Upper lobe of left lung (tissue), 6 donors: ENCODE results near the gene RBM20. TPM values are rescaled to one million over a fixed set of nuclear protein-coding genes. Genes with fewer than 3 reads are reported as not detected.

Source experiments
- ATAC-seq, 2 donors: fragments of 200-7000 bp; cut with Tn5 transposase; one replicate each; pipeline ENCODE4 v1.9.1; 2022; ENCODE audit warnings: mild to moderate bottlenecking in 2 of 2, moderate library complexity in 2 of 2; ENCODE audit not compliant: low FRiP score in 2 of 2
- DNase-seq, 2 donors: peaks; one replicate each; pipeline ENCODE4 v3.0.0-alpha.2; 2019 to 2020
- H3K27ac ChIP-seq, 4 donors: fragments of 200-600 bp; sonication (generic); one replicate each; pipeline ENCODE4 v1.5.1; 2016 to 2019
- H3K27me3 ChIP-seq, 4 donors: fragments of 200-600 bp; sonication (generic); one replicate each; pipeline ENCODE4 v1.5.1; 2017 to 2019
- H3K36me3 ChIP-seq, 4 donors: fragments of 200-600 bp; sonication (generic); one replicate each; pipeline ENCODE4 v1.5.1; 2016 to 2019
- H3K4me1 ChIP-seq, 4 donors: fragments of 200-600 bp; sonication (generic); one replicate each; pipeline ENCODE4 v1.5.1; 2018 to 2019
- H3K4me3 ChIP-seq, 4 donors: fragments of 200-600 bp; sonication (generic); one replicate each; pipeline ENCODE4 v1.5.1; 2017 to 2019; ENCODE audit warnings: mild to moderate bottlenecking in 2 of 4, moderate library complexity in 1 of 4
- H3K9me3 ChIP-seq, 4 donors: fragments of 200-600 bp; sonication (generic); one replicate each; pipeline ENCODE4 v1.5.1; 2018 to 2019
- CTCF ChIP-seq, 6 experiments: fragments of 450-650 bp in 4 of 6; fragments of 200-600 bp in 2 of 6; sonication (generic) in 2 of 6; IDR thresholded peaks; one replicate each; pipeline ENCODE4 v1.5.1; 2016 to 2019; ENCODE audit warnings: antibody characterized with exemption in 6 of 6
- EP300 ChIP-seq, 4 donors: sonication (generic); formaldehyde crosslinking; IDR thresholded peaks; one replicate each; pipeline ENCODE4 v1.5.1; 2017; ENCODE audit warnings: antibody characterized with exemption in 4 of 4, control low read depth in 2 of 4
- POLR2A ChIP-seq, 4 donors: fragments of 450-650 bp; IDR thresholded peaks; one replicate each; pipeline ENCODE4 v1.5.1; 2016 to 2017; ENCODE audit warnings: antibody characterized with exemption in 4 of 4, mild to moderate bottlenecking in 2 of 4
- POLR2AphosphoS5 ChIP-seq, 2 donors: sonication (generic); formaldehyde crosslinking; IDR thresholded peaks; one replicate each; pipeline ENCODE4 v1.5.1; 2017; ENCODE audit warnings: antibody characterized with exemption in 2 of 2
- WGBS, 2 donors: methylation state at CpG; one replicate each; pipeline ENCODE4 v1.1.5; 2017 to 2018; 5-methylcytosine and 5-hydroxymethylcytosine counted together
- total RNA-seq, 6 donors: library from RNA; depleted of rRNA in 4 of 6; stranded (reverse); fragments of >200 nt in 4 of 6; gene quantifications; one replicate each; pipeline versions ENCODE4 v1.1.0 to v1.2.1, GENCODE V29; 2016 to 2021
- donor health status: DM: no; HTN: no; CAD: no; lungs with moderate emphysema.
- donor health status: DM: no; HTN: yes; CAD: no; lungs with severe emphysema.

Gene RBM20
- total RNA-seq, 6 donors from 2014 or later, result 0.11 to 7.5 (median 1.5) TPM

GRCh38 chr10:110847374-110847773 is 203.2 kb downstream of the RBM20 start:
- ATAC-seq (no peak), DNase-seq (no peak)
- TF ChIP-seq POLR2AphosphoS5 (IDR thresholded peaks at IDR 0.05), result no peak
- no peak for TF ChIP-seq CTCF (IDR thresholded peaks at IDR 0.05)
- TF ChIP-seq EP300 (IDR thresholded peaks at IDR 0.05), result no peak
- Histone ChIP-seq H3K27ac (no peak overlapping the region), H3K9me3 (no peaks in the 10 kb centered on the region), H3K27me3 (no peaks in the 10 kb centered on the region), H3K4me1 (peaks cover 0 to 27% (median 13%) of the 10 kb centered on the region in 4 donors), H3K4me3 (no peak overlapping the region), H3K36me3 (no peaks in the 10 kb centered on the region)
- WGBS, 2 donors, result 87 to 89% methylated on average over 6 of the region's 6 CpGs

- Histone ChIP-seq H3K27me3 (no peaks in the 10 kb centered on the region), H3K27ac (no peak overlapping the region), H3K4me3 (no peak overlapping the region), H3K9me3 (no peaks in the 10 kb centered on the region), H3K36me3 (no peaks in the 10 kb centered on the region), H3K4me1 (peaks cover 0 to 22% (median 8%) of the 10 kb centered on the region in 4 donors)
- 65 to 76% methylated on average over 2 of the region's 2 CpGs for WGBS, 2 donors
- DNase-seq (no peak), ATAC-seq (no peak)
- TF ChIP-seq POLR2AphosphoS5 (IDR thresholded peaks at IDR 0.05) (no peak), POLR2A (IDR thresholded peaks at IDR 0.05) (no peak), EP300 (IDR thresholded peaks at IDR 0.05) (no peak), CTCF (IDR thresholded peaks at IDR 0.05) (no peak)
Measured at GRCh38 chr10:110848106-110848505, 204.0 kb downstream of the RBM20 start.

- H3K4me3 ChIP-seq, result no peak overlapping the region
- H3K36me3 ChIP-seq, result no peaks in the 10 kb centered on the region
- DNase-seq, result no peak
- 83 to 93% methylated on average over 3 of the region's 3 CpGs for WGBS, 2 donors
- H3K9me3 ChIP-seq, result no peaks in the 10 kb centered on the region
- no peak overlapping the region for H3K27ac ChIP-seq
- ATAC-seq, result no peak
- peaks cover 0 to 11% (median 10%) of the 10 kb centered on the region in 4 donors for H3K4me1 ChIP-seq
- TF ChIP-seq POLR2AphosphoS5 (IDR thresholded peaks at IDR 0.05) (no peak), EP300 (IDR thresholded peaks at IDR 0.05) (no peak), POLR2A (IDR thresholded peaks at IDR 0.05) (no peak), CTCF (IDR thresholded peaks at IDR 0.05) (no peak)
- no peaks in the 10 kb centered on the region for H3K27me3 ChIP-seq
Measured at GRCh38 chr10:110850099-110850498, 206.0 kb downstream of the RBM20 start.

GRCh38 chr10:110851020-110851612 is 207.0 kb downstream of the RBM20 start:
- 57 to 70% methylated on average over 8 of the region's 8 CpGs for WGBS, 2 donors
- no peak for TF ChIP-seq POLR2AphosphoS5 (IDR thresholded peaks at IDR 0.05)
- Histone ChIP-seq H3K9me3 (no peaks in the 10 kb centered on the region), H3K27ac (no peak overlapping the region), H3K36me3 (no peaks in the 10 kb centered on the region), H3K27me3 (no peaks in the 10 kb centered on the region), H3K4me1 (peaks cover 0 to 11% (median 7%) of the 10 kb centered on the region in 4 donors), H3K4me3 (no peak overlapping the region)
- ATAC-seq (peak in 1 of 2 donors; percentile 49), DNase-seq (no peak)

GRCh38 chr10:110852255-110852896 is 208.2 kb downstream of the RBM20 start:
- peak in 1 of 2 donors; percentile 75 for DNase-seq
- no peaks in the 10 kb centered on the region for H3K36me3 ChIP-seq
- peaks cover 2 to 15% (median 10%) of the 10 kb centered on the region in 4 donors for H3K4me1 ChIP-seq
- TF ChIP-seq CTCF (IDR thresholded peaks at IDR 0.05) (no peak), EP300 (IDR thresholded peaks at IDR 0.05) (peak in 1 of 4 donors; percentile 43)
- no peak overlapping the region for H3K4me3 ChIP-seq
- no peaks in the 10 kb centered on the region for H3K27me3 ChIP-seq
- H3K27ac ChIP-seq, result no peak overlapping the region
- peak in 1 of 2 donors; percentile 19 for ATAC-seq
- no peaks in the 10 kb centered on the region for H3K9me3 ChIP-seq
- 62 to 72% methylated on average over 7 of the region's 7 CpGs for WGBS, 2 donors
